IPS-NIHi7 (cell line): ENCODE results near the gene NUDT3.
"Not testable (repeated sequence)": the region's sequence is repeated elsewhere in the genome, so short reads cannot be mapped to it uniquely, and the experiment has no call there.

Source experiments
- DNase-seq: peaks from one replicate; pipeline ENCODE4 v3.0.0; 2012; ENCODE audit warnings: mixed read lengths; ENCODE audit errors: extremely low spot score

NUDT3 gene

GRCh38 chr6:34259529-34260069 is 132.9 kb downstream of the NUDT3 start:
- DNase-seq: no peak

DNA sequence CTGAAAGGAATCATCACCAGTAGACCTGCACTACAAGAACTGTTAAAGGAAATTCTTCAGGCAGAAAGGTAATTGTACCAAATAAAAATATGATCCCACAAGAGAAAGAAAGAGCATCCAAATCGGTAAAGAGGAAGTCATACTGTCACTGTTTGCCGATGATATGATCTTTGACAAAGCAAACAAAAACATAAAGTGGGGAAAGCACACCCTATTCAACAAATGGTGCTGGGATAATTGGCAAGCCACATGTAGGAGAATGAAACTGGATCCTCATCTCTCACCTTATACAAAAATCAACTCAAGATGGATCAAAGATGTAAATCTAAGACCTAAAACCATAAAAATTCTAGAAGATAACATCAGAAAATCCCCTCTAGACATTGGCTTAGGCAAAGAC is 140.1 kb downstream of the NUDT3 start:
- not testable (repeated sequence) for DNase-seq

DNA sequence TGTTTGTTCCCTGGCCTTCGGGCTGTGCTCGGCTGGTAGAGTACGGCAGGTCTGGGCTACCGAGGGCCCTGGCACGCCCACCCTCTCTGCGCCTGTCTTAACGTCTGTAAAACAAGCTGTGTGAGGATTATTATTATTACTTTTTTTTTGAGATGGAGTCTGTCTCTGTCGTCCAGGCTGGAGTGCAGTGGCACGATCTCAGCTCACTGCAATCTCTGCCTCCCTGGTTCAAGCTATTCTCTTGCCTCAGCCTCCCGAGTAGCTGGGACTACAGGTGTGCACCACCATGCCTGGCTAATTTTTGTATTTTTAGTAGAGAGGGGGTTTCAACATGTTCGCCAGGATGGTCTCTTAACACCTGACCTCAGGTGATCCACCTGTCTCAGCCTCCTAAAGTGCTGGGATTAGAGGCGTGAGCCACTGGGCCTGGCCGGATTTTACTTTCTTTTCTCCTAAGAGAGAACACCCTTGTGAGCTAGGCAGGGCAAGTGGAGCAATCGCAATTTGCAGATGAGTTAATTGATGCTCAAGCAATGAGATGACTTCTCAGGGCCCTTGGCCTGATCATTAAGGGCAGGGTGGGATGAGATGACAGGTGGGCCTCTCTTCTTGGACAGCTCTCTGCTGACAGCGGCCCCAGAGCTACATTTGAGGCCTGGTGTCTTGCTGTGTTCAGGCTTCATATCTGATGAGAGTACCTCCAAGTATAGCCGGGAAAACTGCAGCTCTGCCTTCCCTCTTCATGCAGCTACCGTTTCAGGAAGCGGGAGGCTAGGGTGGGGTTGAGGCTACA is 142.8 kb downstream of the NUDT3 start:
- DNase-seq: no peak

- peak; percentile 96 for DNase-seq
These were observed 143.6 kb downstream of the NUDT3 start, which contains the start of gene SMIM29 for GRCh38 chr6:34248727-34249468. Gene SMIM29 (minus strand): TSS chr6:34249006. CDS start chr6:34247791, 1,215 bp downstream.

GRCh38 chr6:34248198-34248726 is 144.2 kb downstream of the NUDT3 start:
- no peak for DNase-seq

- no peak for DNase-seq
These were observed 144.8 kb downstream of the NUDT3 start for GRCh38 chr6:34247481-34248197.

- DNase-seq: peak; percentile 56
These were observed 145.7 kb downstream of the NUDT3 start for GRCh38 chr6:34246563-34247391.

DNA sequence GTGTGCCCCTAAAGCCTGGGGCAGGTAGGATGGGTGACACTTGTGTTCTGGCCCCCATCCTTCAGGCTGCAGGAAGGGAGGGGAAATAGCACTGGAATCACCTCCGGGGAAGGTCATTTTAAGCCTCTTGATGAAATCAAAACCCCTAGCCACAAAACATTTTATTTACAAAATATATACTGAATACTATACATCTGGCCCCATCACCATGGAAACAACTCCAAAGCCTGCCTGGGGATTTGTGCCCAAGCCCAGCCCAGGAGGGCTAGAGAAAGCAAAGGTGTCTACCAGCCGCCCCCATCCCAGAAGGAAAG is 146.3 kb downstream of the NUDT3 start:
- no peak for DNase-seq

DNA sequence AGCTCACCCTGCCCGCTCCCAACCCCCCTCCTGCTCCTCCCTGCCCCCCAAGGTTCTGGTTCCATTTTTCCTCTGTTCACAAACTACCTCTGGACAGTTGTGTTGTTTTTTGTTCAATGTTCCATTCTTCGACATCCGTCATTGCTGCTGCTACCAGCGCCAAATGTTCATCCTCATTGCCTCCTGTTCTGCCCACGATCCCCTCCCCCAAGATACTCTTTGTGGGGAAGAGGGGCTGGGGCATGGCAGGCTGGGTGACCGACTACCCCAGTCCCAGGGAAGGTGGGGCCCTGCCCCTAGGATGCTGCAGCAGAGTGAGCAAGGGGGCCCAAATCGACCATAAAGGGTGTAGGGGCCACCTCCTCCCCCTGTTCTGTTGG is 146.7 kb downstream of the NUDT3 start:
- not testable (repeated sequence) for DNase-seq

- not testable (repeated sequence) for DNase-seq
These were observed 147.3 kb downstream of the NUDT3 start for GRCh38 chr6:34245032-34245760.

DNA sequence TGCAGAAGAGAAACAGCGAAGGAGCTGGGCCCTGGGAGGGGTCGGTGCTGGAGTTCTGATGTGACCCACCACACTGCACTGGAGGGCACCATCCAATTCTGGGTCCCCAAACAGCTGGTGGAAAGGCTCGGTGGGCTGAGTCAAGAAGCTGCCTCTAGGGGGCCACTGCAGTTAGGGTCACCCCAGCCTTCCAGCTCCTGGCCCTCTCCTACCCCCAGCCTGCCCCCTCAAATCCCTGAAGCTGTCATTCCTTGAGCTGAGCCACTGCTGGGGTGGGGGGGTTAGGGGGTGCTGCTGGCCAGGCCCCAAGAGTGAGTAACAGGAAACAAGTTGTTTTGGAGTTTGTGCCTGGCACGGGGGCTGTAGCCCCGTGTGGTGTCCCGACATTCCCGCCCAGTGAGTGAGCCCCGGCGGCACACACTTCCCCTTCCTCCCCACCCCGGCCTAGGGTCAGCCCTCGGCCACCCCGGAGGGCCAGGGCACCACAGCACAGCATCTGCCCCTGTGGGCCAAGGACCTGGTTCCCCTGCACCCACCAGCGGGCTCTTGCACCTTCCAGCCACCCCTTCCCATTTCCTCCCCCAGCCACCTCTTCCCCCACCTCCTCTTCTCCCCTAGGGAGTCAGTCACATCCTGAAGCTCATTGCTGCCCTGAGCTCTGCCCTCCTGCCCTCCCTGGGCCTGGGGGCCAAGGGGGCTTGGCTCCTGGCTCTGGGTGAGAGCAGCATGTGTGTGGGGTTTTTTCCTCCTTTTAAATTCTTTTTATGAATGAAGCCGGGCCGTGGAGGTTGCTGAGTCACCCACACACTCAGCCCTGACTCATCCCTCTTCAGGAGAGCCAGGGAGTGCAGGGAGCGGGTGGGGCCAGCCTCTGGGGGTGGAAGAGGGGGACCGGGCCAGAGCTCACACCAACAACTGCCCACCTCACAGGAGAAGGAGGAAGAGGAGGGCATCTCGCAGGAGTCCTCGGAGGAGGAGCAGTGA is 148.3 kb downstream of the NUDT3 start:
- no peak for DNase-seq

DNA sequence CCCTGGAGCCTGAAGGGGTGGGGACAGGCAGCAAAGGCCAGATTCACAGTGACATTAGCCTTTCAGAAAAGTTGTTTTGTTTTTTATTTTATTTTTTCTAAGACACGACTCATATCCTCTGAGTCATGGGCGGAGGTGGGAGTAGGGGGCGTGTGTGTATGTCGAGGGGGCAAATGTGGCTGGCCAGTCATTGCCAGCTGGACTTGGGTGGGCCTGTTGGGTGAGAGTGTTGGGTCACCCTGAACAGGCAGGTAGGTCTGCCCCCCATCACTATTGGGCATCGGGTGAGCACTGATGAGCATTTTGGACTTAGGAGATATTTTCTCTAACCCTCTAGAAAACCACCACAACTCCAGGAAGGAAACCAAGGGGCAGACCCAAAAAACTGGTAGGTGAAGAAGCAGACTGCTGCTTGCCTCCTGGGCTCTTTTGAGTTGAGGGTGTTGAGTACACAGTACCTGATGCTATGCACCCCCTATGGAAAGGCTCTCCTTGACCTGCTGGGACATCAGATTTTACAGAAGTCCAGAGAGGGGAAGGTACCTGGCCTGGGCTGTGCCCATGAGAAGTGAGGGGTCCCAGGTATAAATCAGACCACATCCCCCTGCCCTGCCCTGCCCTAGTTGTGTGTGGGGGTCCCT is 149.2 kb downstream of the NUDT3 start:
- DNase-seq: no peak

GRCh38 chr6:34242252-34243130 is 150.0 kb downstream of the NUDT3 start:
- DNase-seq: no peak

DNA sequence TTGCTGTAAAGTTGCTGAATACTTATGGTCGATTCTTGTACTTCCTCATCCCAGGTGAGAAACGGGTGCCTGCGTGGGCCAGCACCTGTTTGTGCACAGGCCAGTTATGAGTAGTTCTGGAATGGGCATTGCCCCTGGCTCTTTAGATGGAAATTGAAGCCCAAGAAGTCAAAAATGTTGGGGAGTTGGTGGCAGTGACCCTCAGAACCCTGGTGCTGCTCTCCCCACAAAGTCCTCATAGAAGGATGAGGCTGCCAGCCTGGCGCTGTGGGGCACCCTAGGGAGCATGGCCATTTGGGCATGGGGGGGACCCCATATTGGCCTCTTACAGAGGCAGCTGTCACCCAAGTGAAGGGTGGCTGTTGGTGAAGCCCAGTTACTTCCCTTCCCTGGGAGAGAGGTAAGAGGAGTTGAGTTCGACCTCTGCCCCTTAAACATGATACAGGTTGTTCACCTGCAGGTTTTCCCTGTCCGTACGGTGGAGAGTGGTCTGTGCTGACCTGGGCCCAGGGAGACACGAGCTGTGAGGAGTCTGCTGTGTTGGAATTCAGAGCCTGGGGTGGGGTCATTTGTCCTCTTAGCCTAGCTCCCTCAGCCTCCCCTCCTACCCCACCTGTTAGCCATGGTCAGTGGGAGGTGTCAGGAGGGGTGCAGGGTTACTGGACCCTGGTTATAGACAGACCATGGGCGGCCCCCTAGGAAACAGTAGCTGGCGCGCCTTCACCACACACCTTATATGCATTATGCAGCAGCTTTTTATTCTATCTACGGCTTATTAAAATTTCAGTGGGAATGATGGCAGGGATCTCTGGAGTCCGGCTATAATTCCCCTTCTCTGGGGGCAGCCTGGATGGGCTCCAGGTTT is 150.9 kb downstream of the NUDT3 start:
- DNase-seq: no peak

DNA sequence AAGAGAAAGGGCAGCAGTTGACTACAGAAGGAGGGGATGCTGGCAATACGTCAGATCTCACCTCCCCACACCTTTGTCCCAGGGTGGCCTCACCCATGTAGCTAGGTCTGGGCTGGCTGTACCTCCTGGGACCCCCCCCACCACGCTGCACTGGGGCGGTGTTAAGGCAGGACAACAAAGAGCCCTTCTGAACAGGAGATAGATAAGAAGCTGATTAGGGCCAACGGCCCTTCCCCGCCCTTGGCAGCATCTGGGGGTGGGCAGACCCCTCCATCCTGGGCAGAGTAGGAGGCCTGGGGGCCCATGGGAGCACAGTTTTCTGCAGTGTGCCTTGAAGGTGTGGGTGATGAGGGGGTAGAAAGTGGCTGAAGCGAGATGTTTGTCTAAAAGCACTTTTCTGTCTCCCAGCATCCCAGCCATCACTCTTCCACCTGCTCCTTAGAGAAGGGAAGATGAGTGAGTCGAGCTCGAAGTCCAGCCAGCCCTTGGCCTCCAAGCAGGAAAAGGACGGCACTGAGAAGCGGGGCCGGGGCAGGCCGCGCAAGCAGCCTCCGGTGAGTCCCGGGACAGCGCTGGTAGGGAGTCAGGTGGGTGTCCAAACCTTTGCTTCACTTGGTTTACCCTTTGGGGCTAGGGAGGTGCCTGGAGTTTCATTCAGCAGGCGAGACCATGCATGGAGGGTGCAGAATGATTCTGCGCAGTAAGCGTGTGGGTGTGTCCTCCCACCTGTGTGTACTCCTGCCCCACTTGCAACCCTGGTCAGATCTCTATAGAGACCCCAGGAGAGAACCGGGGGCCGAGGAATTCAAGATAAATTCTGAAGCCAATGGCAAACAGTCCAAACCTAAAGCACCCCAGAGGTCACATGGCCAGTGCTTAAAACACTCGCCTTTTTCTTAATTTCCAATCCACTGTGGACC is 151.9 kb downstream of the NUDT3 start:
- DNase-seq: no peak

DNA sequence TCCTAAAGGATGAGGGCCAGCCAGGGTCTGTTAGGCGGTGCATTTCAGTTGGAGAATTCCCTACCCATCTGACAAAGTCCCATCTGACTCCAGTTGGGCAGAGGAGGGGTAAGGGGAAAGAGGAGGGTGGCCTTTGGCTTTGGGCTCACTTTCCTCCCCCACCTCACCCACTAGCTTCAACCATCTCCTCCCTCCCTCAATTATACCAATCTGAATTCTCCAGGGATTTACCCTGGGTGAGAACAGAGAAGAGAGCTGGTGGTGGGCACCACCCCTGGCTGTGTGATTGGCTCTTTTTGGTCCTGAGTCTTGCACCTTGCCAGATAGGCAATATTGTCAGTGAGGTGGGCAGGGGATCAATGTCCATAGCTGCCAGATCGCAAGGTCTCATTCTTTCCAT is 152.6 kb downstream of the NUDT3 start:
- no peak for DNase-seq
